ENCODE data around the gene CDH11. TPM values are rescaled to one million over a fixed set of nuclear protein-coding genes. Genes with fewer than 3 reads are reported as not detected.

CDH11 gene
- total and polyA plus RNA-seq, 2 of the 4 experiments (the other 2 are of a cell fraction) = 266 to 601 TPM

DNA sequence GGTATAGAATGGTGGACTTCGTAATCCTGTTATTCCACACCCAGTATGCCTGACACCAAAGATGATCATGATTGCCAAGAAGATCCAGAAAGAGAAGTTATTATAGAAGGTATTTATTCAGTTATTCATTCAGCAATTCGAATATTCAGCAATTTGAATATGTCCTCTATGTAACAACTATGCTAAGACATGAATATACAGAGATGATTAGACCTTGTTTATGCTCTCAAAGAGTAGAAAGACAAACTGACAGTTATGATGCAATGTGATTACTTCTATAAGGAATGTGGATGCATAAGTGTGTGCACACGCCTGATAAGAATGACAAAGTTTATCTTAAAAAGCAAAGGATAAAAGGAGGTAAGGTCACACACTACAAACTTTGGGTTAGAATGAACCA lies 218.1 kb downstream of the CDH11 start:
- no peak overlapping the region for H3K23ac ChIP-seq (ENCODE audit: low read depth, low read length)
- H3K14ac ChIP-seq (replicated peaks; ENCODE audit: low read depth, low read length) = no peak overlapping the region
- H4K20me1 ChIP-seq (ENCODE audit: insufficient read depth, low read length) = no peaks in the 10 kb centered on the region
- H3K4me2 ChIP-seq (ENCODE audit: low read depth, low read length) = no peak overlapping the region
- H3K79me1 ChIP-seq (ENCODE audit: low read depth in 1 of 2, low read length in 2 of 2) = no peaks in the 10 kb centered on the region
- no peak overlapping the region for H2BK20ac ChIP-seq (ENCODE audit: low read depth, low read length)
- H4K8ac ChIP-seq (ENCODE audit: low read depth in 2 of 2, low read length in 2 of 2) = no peak overlapping the region
- H2BK120ac ChIP-seq (ENCODE audit: low read depth, low read length) = no peak overlapping the region
- H3K9me1 ChIP-seq (ENCODE audit: insufficient read depth, low read length) = no peaks in the 10 kb centered on the region
- no peak overlapping the region for H2BK15ac ChIP-seq (ENCODE audit: low read depth, low read length)
- no peaks in the 10 kb centered on the region for H3K4me1 ChIP-seq (ENCODE audit: control insufficient read depth, insufficient read depth, low read length)
- H3K9me3 ChIP-seq (ENCODE audit: control insufficient read depth, insufficient read depth, low read length) = 0 out of 2 replicates have a peak, but pooled peaks cover 2% of the 10 kb centered on the region
- H3K4ac ChIP-seq (ENCODE audit: low read depth, low read length) = no peak overlapping the region
- no peak overlapping the region for H3K18ac ChIP-seq (ENCODE audit: low read depth, low read length)
- dilution Hi-C loops (cut with HindIII; ENCODE audit: low sequenced_read_pairs, unreplicated experiment) = no loop called here
- in situ Hi-C loops (cut with MboI; ENCODE audit: low sequenced_read_pairs) = no loop called here
- no peak for ATAC-seq (ENCODE audit: low read depth)
- ChIA-PET CTCF (no interaction called here), POLR2A (ENCODE audit: unreplicated experiment) (no interaction called here)
- H2AFZ ChIP-seq (replicated peaks; ENCODE audit: low read length, poor library complexity) = no peak overlapping the region
- H3K4me3 ChIP-seq (ENCODE audit: insufficient read depth, low read depth, low read length) = no peak overlapping the region
- no CpG with 5 or more reads among the region's 3 CpGs for WGBS, 2 experiments (ENCODE audit: extremely low coverage in 2 of 2, insufficient read length in 1 of 2)
- DNase-seq = no peak
- no peak overlapping the region for H2AK5ac ChIP-seq (ENCODE audit: low read depth, low read length)
- no peak overlapping the region for H4K5ac ChIP-seq (ENCODE audit: low read depth, low read length)
- no peaks in the 10 kb centered on the region for H3K27me3 ChIP-seq (ENCODE audit: control insufficient read depth, insufficient read depth, low read length)
- intact Hi-C loops (cut with micrococcal nuclease) = no loop called here
- H4K91ac ChIP-seq (ENCODE audit: insufficient read depth, low read depth, low read length) = no peak overlapping the region
- H3K36me3 ChIP-seq (ENCODE audit: control insufficient read depth, insufficient read depth, low read length) = no peaks in the 10 kb centered on the region
- H2BK5ac ChIP-seq (ENCODE audit: low read depth, low read length, poor library complexity, severe bottlenecking) = no peak overlapping the region
- H3K9ac ChIP-seq (ENCODE audit: low read depth, low read length) = no peak overlapping the region
- TF ChIP-seq, protein P1, sequence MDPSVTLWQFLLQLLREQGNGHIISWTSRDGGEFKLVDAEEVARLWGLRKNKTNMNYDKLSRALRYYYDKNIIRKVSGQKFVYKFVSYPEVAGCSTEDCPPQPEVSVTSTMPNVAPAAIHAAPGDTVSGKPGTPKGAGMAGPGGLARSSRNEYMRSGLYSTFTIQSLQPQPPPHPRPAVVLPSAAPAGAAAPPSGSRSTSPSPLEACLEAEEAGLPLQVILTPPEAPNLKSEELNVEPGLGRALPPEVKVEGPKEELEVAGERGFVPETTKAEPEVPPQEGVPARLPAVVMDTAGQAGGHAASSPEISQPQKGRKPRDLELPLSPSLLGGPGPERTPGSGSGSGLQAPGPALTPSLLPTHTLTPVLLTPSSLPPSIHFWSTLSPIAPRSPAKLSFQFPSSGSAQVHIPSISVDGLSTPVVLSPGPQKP (IDR thresholded peaks at IDR 0.05; ENCODE audit: borderline replicate concordance, low read depth, low read length) = no peak
- peak; percentile 45; the same call in 1 of the 2 replicates for TF ChIP-seq CEBPB (IDR thresholded peaks at IDR 0.05; ENCODE audit: low read depth, low read length)
- BruUV-seq (replicated peaks) = no TSS peak
- H3K27ac ChIP-seq (ENCODE audit: insufficient read depth, low read length) = no peak overlapping the region
- no peak overlapping the region for H3K56ac ChIP-seq (ENCODE audit: extremely low read depth, insufficient read depth, low read length)
- H2AK9ac ChIP-seq (replicated peaks; ENCODE audit: low read depth, low read length, poor library complexity) = no peak overlapping the region
